H9 (cell line): ENCODE results near the gene EXOC8. TPM values are rescaled to one million over a fixed set of nuclear protein-coding genes. Genes with fewer than 3 reads are reported as not detected.

Experiments used
- DNase-seq: peaks from one replicate; pipeline ENCODE4 v3.0.0-alpha.2; 2017
- H2AFZ ChIP-seq: one replicate; pipeline ENCODE4 v1.6.1; 2013; ENCODE audit warnings: mild to moderate bottlenecking, low read length, control low read depth, moderate library complexity
- H2AK5ac ChIP-seq: 2 replicates; pipeline ENCODE4 v1.6.1; 2013; ENCODE audit warnings: low read length, control low read depth, mixed read lengths; ENCODE audit not compliant: insufficient read length
- H2BK120ac ChIP-seq: one replicate; pipeline ENCODE4 v1.6.1; 2013; ENCODE audit warnings: low read depth, mild to moderate bottlenecking, low read length, control low read depth, inconsistent platforms; ENCODE audit not compliant: poor library complexity, severe bottlenecking
- H2BK12ac ChIP-seq: 2 replicates; pipeline ENCODE4 v1.6.1; 2013; ENCODE audit warnings: low read length, control low read depth, mixed read lengths, low read depth; ENCODE audit not compliant: insufficient read length
- H2BK15ac ChIP-seq: 2 replicates; pipeline ENCODE4 v1.6.1; 2013; ENCODE audit warnings: low read depth, low read length, control low read depth
- H2BK20ac ChIP-seq: one replicate; pipeline ENCODE4 v1.6.1; 2013; ENCODE audit warnings: low read depth, mild to moderate bottlenecking, low read length, control low read depth, inconsistent platforms; ENCODE audit not compliant: poor library complexity, severe bottlenecking
- H2BK5ac ChIP-seq: 2 replicates; pipeline ENCODE4 v1.6.1; 2013; ENCODE audit warnings: low read length, control low read depth, mixed read lengths; ENCODE audit not compliant: insufficient read length
- H3K14ac ChIP-seq: 2 replicates; pipeline ENCODE4 v1.6.1; 2013; ENCODE audit warnings: low read length, control low read depth; ENCODE audit not compliant: insufficient read depth
- H3K18ac ChIP-seq: 2 replicates; pipeline ENCODE4 v1.6.1; 2013; ENCODE audit warnings: low read depth, mild to moderate bottlenecking, mixed read lengths, low read length, control low read depth; ENCODE audit not compliant: insufficient read length
- H3K23ac ChIP-seq: 2 replicates; pipeline ENCODE4 v1.6.1; 2013; ENCODE audit warnings: low read length, control low read depth, mixed read lengths, low read depth; ENCODE audit not compliant: insufficient read length
- H3K23me2 ChIP-seq: 2 replicates; pipeline ENCODE4 v1.6.1; 2013; ENCODE audit warnings: low read depth, mild to moderate bottlenecking, mixed read lengths, low read length, control low read depth; ENCODE audit not compliant: insufficient read length, poor library complexity, severe bottlenecking
- H3K27ac ChIP-seq: 2 replicates; pipeline ENCODE4 v1.5.1; 2013; ENCODE audit warnings: low read length, control low read depth, mixed read lengths, low read depth; ENCODE audit not compliant: insufficient read length
- H3K27me3 ChIP-seq: 2 replicates; pipeline ENCODE4 v1.6.1; 2013; ENCODE audit warnings: low read length, control low read depth, inconsistent platforms; ENCODE audit not compliant: insufficient read depth
- H3K4ac ChIP-seq: 2 replicates; pipeline ENCODE4 v1.6.1; 2013; ENCODE audit warnings: low read depth, mild to moderate bottlenecking, control low read depth, inconsistent platforms, low read length, moderate library complexity
- H3K4me1 ChIP-seq: 2 replicates; pipeline ENCODE4 v1.6.1; 2013; ENCODE audit warnings: low read length, control low read depth, inconsistent platforms; ENCODE audit not compliant: insufficient read depth
- H3K4me2 ChIP-seq: 2 replicates; pipeline ENCODE4 v1.6.1; 2013; ENCODE audit warnings: low read length, control low read depth, mixed read lengths; ENCODE audit not compliant: insufficient read length, insufficient read depth
- H3K56ac ChIP-seq: 2 replicates; pipeline ENCODE4 v1.6.1; 2013; ENCODE audit warnings: low read depth, mild to moderate bottlenecking, mixed read lengths, low read length, control low read depth; ENCODE audit not compliant: insufficient read length
- H3K79me1 ChIP-seq: 2 replicates; pipeline ENCODE4 v1.6.1; 2013; ENCODE audit warnings: low read depth, mild to moderate bottlenecking, moderate library complexity, low read length, control low read depth, inconsistent platforms; ENCODE audit not compliant: insufficient read depth, poor library complexity, severe bottlenecking
- H3K79me2 ChIP-seq: 2 replicates; pipeline ENCODE4 v1.6.1; 2013; ENCODE audit warnings: low read length, control low read depth, inconsistent platforms; ENCODE audit not compliant: insufficient read depth
- H3K9ac ChIP-seq: 2 replicates; pipeline ENCODE4 v1.6.1; 2013; ENCODE audit warnings: low read length, control low read depth, mixed read lengths; ENCODE audit not compliant: insufficient read length; ENCODE audit errors: extremely low read depth
- H3K9me3 ChIP-seq: one replicate; pipeline ENCODE4 v1.6.1; 2013; ENCODE audit warnings: low read depth, low read length, inconsistent platforms; ENCODE audit not compliant: control insufficient read depth
- H3T11ph ChIP-seq: one replicate; pipeline ENCODE4 v1.6.1; 2013; ENCODE audit warnings: mild to moderate bottlenecking, low read length, control low read depth, inconsistent platforms
- H4K20me1 ChIP-seq: one replicate; pipeline ENCODE4 v1.6.1; 2013; ENCODE audit not compliant: control insufficient read depth, insufficient read length, insufficient read depth
- H4K5ac ChIP-seq: 2 replicates; pipeline ENCODE4 v1.6.1; 2013; ENCODE audit warnings: low read depth, mild to moderate bottlenecking, mixed read lengths, low read length, control low read depth; ENCODE audit not compliant: insufficient read length
- H4K8ac ChIP-seq: replicated peaks from 2 replicates; pipeline ENCODE4 v1.6.1; 2013; ENCODE audit warnings: low read length, control low read depth, mixed read lengths, low read depth; ENCODE audit not compliant: insufficient read length
- H4K91ac ChIP-seq: 2 replicates; pipeline ENCODE4 v1.6.1; 2013; ENCODE audit warnings: low read depth, mild to moderate bottlenecking, moderate library complexity, mixed read lengths, low read length, control low read depth; ENCODE audit not compliant: insufficient read length
- H3K27ac Mint-ChIP-seq, 3 experiments: 2 replicates in 2 of 3; 3 replicates in 1 of 3; pipeline ENCODE4 v1.8.0; 2020 to 2021; ENCODE audit warnings: mixed read lengths in 3 of 3, mild to moderate bottlenecking in 1 of 3, moderate library complexity in 1 of 3
- H3K27me3 Mint-ChIP-seq: 2 replicates; pipeline ENCODE4 v1.8.0; 2021; ENCODE audit warnings: low read depth, mild to moderate bottlenecking, moderate library complexity, mixed read lengths
- H3K36me3 Mint-ChIP-seq, 3 experiments: 2 replicates in 2 of 3; 3 replicates in 1 of 3; pipeline ENCODE4 v1.8.0; 2020 to 2021; ENCODE audit warnings: low read depth in 3 of 3, mixed read lengths in 3 of 3; ENCODE audit not compliant: insufficient read depth in 1 of 3
- H3K4me1 Mint-ChIP-seq, 2 experiments: 2 replicates each; pipeline ENCODE4 v1.8.0; 2020; ENCODE audit warnings: mixed read lengths in 2 of 2
- H3K4me3 Mint-ChIP-seq, 2 experiments: 2 replicates in 1 of 2; 3 replicates in 1 of 2; pipeline ENCODE4 v1.8.0; 2020 to 2021; ENCODE audit warnings: mild to moderate bottlenecking in 2 of 2, mixed read lengths in 2 of 2, moderate library complexity in 1 of 2
- H3K9me3 Mint-ChIP-seq, 2 experiments: 2 replicates in 1 of 2; 3 replicates in 1 of 2; pipeline ENCODE4 v1.8.0; 2020; ENCODE audit warnings: mild to moderate bottlenecking in 2 of 2, mixed read lengths in 2 of 2, moderate library complexity in 1 of 2
- WGBS: extraction: QIAGEN DNeasy Blood & Tissue Kit; methylation state at CpG from one replicate; pipeline ENCODE4 v1.1.7; 2013; ENCODE audit warnings: missing lambda C conversion rate, low lambda C conversion rate, mixed read lengths; ENCODE audit not compliant: insufficient read length; ENCODE audit errors: extremely low coverage; 5-methylcytosine and 5-hydroxymethylcytosine counted together
- total RNA-seq: library from RNA; stranded (reverse); gene quantifications from 2 replicates; pipeline ENCODE4 v1.2.1, GENCODE V29; 2021
- TF ChIP-seq, protein P1 (sequence below): fragments of 200-600 bp; sonication (generic); conservative IDR thresholded peaks from 3 replicates; pipeline ENCODE4 v1.8.0; 2021; ENCODE audit warnings: antibody characterized with exemption, mild to moderate bottlenecking

EXOC8 gene
- total RNA-seq, 1 experiment from 2014 or later: 10.8 TPM

GRCh38 chr1:231376101-231376500 lies 38.4 kb upstream of the EXOC8 start:
- H3K23me2 ChIP-seq: no peaks in the 10 kb centered on the region
- H3K18ac ChIP-seq: no peak overlapping the region
- H4K20me1 ChIP-seq: no peaks in the 10 kb centered on the region
- no peak overlapping the region for H3K27ac Mint-ChIP-seq
- H3K23ac ChIP-seq: no peak overlapping the region
- H3K27ac ChIP-seq: no peak overlapping the region
- WGBS: no CpG with 5 or more reads among the region's 4 CpGs
- H3K4me1 ChIP-seq: no peaks in the 10 kb centered on the region
- H3K4me3 Mint-ChIP-seq: no peak overlapping the region
- no peaks in the 10 kb centered on the region for H3K9me3 ChIP-seq
- no peaks in the 10 kb centered on the region for H3K79me1 ChIP-seq
- no peak overlapping the region for H2AFZ ChIP-seq
- H2BK20ac ChIP-seq: no peak overlapping the region
- no peaks in the 10 kb centered on the region for H3K27me3 ChIP-seq
- H3K4me1 Mint-ChIP-seq: peaks cover 11 to 16% of the 10 kb centered on the region in 2 experiments
- H3K4ac ChIP-seq: no peak overlapping the region
- no peaks in the 10 kb centered on the region for H3K9me3 Mint-ChIP-seq
- H3K79me2 ChIP-seq: no peaks in the 10 kb centered on the region
- H3T11ph ChIP-seq: no peak overlapping the region
- H2BK15ac ChIP-seq: no peak overlapping the region
- no peak for DNase-seq
- H3K27me3 Mint-ChIP-seq: no peaks in the 10 kb centered on the region
- H4K8ac ChIP-seq: no peak overlapping the region
- H3K14ac ChIP-seq: no peak overlapping the region
- H3K56ac ChIP-seq: no peak overlapping the region
- TF ChIP-seq, protein P1, sequence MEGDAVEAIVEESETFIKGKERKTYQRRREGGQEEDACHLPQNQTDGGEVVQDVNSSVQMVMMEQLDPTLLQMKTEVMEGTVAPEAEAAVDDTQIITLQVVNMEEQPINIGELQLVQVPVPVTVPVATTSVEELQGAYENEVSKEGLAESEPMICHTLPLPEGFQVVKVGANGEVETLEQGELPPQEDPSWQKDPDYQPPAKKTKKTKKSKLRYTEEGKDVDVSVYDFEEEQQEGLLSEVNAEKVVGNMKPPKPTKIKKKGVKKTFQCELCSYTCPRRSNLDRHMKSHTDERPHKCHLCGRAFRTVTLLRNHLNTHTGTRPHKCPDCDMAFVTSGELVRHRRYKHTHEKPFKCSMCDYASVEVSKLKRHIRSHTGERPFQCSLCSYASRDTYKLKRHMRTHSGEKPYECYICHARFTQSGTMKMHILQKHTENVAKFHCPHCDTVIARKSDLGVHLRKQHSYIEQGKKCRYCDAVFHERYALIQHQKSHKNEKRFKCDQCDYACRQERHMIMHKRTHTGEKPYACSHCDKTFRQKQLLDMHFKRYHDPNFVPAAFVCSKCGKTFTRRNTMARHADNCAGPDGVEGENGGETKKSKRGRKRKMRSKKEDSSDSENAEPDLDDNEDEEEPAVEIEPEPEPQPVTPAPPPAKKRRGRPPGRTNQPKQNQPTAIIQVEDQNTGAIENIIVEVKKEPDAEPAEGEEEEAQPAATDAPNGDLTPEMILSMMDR: no peak
- H2BK120ac ChIP-seq: no peak overlapping the region
- no peaks in the 10 kb centered on the region for H3K36me3 Mint-ChIP-seq
- H2BK5ac ChIP-seq: no peak overlapping the region
- H4K5ac ChIP-seq: no peak overlapping the region
- H2BK12ac ChIP-seq: no peak overlapping the region
- no peak overlapping the region for H3K4me2 ChIP-seq
- no peak overlapping the region for H4K91ac ChIP-seq
- no peak overlapping the region for H3K9ac ChIP-seq
- no peak overlapping the region for H2AK5ac ChIP-seq
